HuH-7 (cell line): ENCODE data around the gene HERC3.

Experiments used
- DNase-seq: peaks from one replicate; pipeline ENCODE4 v3.0.0; 2011; ENCODE audit warnings: low spot score

HERC3 gene

DNA sequence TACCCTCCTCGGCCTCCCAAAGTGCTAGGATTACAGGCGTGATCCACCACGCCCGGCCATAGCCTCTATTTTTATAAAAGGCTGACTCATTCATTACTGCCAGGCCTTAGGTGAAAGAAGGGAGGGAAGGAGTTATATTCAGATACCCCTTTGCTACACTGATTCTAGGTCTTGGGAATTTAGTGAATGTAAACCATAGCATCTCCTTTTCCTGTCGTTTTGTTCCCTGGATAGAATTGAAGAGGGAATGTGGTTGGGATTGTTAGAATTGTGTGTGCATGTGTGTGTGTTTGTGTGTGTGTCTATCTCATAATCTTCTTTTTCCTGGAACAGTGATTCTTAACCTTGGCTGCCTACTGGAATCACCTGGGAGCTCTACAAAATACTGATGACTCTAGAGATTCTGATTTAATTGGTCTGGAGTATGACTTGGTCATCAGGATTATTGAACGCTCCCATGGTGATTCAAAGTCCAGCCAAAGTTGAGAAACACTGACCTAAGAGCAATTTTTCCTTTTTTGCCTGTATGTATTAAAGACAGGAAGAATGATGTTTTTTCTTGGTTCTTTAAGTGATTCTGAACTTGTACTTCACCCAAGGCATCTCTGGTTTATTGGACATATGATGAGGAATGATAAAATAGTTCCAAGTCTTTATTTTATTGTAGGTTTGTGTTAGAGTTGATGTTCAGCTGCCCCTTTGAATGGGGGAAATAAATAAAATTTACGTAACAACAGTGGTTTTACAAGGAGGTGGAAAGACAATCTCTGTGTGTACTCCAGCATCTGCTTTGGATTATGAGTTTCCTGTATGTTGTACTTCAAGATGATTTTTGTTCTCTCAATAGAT lies 68.4 kb downstream of the HERC3 start:
- DNase-seq, result no peak

DNA sequence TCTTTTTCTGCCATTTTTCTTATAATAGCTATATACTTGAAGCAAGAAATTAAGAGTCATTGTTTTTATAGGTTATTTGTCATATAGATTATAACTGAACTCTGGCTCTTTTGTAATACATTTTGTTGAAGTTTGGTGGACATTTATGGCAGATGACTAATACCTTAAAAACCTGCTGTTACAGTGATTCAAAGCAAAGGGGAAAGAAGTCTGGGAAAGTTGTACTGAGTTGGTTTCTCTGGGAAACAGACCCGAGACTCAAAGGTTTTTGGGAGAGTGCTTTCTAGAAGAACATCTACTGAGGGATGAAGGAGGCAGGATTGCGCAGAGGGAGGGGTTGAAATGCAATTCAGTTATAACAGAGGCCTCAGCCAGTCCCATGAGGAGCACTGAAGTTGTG lies 69.5 kb downstream of the HERC3 start:
- DNase-seq, result no peak

DNA sequence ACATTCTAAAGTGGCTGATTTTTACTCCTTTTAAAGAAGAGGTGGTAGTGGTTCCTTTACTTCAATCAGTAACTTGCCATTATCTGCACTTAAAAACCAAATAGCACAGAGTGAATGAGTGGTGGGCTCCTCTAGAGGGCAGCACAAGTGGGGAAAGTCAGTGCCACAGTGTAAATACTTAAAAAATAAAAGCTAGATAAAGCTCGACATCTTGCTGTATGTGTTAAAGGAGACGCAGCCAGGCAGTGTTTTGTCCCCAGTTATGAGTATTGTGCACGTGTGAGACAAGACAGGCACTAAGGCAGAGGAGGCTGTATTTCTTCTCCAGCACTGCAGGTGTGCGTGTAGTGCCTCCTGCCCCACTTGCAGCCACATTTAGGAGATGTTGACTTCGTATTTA lies 80.7 kb downstream of the HERC3 start:
- DNase-seq, result peak; percentile 15

DNA sequence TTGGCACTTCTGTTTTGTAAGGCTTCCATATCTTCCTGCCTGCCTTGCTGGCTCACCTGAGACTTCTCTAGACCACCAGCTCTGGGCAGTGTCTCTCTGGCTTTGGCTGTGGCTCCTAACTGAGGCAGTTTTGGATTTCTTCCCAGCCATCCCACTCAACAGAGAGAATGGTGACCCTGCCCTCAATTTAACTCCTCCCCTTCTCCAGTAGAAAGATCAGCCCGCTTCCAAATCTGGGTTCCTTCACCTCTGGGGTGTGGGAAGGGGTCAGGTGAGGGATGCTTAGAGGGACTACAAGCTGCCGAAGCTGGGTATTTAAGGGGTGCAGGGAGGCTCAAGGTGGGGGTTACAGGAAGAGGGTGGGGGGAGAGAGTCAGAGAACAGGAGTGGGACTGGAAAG lies 81.6 kb downstream of the HERC3 start:
- no peak for DNase-seq

DNA sequence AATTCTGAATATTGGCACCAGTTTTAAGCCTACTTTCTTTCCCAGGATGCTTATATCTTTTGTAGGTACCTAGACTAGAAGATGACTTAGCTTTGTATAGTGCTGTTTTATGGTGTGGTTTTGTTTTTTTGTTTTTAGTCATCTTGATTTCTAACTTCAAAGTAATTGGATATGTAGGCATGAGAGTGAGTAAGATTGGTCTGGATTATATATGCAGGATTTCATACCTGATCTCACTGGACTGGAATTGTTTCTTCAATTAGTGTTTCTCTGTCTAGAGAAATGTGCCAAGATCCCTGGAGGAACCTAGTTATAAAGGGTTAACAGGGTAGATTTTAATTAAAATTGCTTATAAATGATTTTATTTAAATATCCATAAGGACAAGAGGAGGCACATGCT lies 82.3 kb downstream of the HERC3 start:
- no peak for DNase-seq

DNA sequence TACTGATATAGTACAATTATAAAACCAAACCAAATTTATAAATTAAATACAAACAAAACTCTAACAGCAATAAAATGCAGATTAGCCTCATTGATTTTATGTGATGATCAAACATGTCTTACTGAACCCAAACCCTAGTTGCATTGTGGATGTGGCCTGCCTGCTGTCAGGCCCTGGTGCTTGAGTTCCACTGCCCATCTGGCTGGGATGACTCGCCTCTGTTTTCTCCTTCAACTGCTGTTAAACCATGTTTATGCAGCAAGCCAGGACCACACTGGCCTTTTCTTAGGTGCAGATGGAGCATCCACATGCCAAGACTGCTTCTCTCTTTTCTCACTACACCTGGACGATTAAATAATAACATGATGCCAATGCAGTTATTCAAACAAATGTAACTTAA lies 82.7 kb downstream of the HERC3 start:
- DNase-seq, result no peak

DNA sequence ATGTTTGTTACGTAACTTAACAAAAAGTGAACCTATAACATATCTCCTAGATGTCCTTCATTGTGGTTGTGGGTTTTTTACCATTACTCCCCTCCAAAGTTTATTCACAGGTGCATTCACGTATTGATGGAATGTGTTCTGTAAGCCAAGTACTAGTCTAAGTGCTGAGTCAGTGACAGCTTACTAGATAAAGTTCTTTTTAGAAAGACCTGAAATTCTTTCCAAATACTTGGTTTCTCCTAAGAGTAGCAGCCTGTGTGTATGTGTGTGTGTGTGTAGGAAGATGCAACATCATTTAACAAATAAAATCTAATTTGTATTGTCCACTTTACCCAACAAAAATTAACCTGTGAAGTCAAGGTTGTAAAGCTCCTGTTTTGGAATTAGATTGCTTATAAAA lies 83.3 kb downstream of the HERC3 start:
- DNase-seq, result no peak

DNA sequence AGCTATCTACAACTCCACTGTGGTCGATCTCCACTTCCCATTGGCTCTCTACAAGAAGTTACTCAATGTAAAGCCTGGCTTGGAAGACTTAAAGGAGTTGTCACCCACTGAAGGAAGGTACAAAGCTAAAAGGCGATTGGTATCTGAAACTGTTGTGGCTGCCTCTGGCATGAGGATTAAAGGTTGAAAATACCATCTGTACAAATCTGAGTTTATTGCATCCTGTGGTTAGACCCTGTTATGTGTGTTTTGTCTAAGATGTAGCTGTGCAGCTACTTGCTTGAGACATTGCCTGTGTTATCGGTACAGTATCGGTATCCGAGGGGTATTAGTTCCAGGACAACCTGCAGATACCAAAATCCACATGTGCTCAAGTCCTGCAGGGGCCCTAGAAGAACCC lies 88.9 kb downstream of the HERC3 start:
- no peak for DNase-seq

DNA sequence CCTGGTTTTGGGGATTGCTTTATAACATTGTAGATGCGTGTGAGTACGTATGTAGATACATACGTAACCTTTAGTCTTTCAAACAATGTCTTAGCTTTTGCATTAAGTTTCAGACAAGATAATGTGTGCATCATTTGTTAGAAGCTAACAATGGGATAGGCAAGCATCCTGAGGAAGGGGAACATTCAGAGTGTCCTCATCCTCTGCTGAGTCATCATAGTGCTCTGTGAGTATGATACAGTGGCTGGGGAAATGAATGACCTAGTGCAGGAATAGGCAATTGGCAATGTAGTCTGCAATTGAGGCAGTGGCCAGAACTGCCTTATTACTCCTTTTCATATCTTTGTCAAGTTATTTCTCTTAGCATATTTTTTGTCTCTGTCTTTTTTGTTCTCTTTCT lies 98.1 kb downstream of the HERC3 start:
- DNase-seq, result no peak

DNA sequence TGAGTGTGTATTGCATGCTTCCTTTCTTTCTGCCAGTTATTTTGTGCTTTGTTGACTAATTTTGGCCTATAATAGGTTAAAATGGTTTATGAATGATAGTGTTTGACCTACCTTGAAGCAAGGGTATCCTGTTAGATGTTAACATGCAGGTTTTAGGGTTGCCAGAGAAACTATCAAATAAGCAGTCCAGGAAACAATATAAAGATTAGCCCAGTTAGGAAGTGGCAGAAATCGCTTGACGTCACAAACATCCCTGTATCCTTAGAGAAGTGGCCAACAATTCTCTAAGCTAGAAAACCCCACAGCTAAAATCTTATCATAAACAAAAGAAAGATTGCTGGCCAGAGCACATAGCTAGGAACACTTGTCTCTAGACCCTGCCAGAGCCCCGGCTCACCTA lies 101.5 kb downstream of the HERC3 start:
- no peak for DNase-seq

DNA sequence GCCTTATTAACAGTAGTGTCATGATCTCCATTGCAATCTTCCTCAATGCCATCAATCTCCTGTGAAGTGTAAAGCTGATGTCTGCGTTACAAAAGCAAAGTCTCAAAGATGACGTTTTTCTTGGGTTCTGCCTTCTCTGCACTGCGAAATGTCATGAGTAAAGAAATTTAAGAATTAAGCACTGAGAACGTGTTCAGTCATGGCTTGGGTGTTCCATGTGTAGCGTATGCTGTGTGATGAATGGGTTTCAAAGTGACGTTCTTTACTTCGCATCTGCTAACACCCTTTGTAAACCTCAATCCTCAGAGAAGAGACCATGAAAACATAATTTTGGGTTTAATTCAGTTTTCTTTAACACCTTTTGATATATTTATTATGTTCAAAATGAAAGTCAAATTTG lies 104.3 kb downstream of the HERC3 start:
- DNase-seq, result no peak

DNA sequence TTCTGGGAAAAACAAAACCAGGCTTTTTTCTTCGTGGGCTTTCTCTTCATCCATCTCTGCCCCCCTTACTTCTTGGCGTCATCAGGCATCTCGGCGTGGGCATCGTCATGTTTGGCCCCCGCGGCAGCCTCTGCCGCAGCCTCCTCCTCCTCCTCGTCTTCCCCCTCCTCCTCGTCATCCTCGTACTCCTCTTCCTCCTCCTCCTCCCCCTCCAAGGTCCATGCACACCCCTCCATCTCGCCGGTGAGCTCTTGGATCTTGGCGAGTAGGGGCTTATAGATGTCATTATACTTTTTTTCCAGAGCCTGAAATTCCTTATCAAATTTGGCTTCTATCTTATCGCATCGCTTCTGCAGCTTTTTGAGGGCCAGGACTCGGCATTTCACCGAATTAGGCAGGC lies 104.9 kb downstream of the HERC3 start:
- no peak for DNase-seq

DNA sequence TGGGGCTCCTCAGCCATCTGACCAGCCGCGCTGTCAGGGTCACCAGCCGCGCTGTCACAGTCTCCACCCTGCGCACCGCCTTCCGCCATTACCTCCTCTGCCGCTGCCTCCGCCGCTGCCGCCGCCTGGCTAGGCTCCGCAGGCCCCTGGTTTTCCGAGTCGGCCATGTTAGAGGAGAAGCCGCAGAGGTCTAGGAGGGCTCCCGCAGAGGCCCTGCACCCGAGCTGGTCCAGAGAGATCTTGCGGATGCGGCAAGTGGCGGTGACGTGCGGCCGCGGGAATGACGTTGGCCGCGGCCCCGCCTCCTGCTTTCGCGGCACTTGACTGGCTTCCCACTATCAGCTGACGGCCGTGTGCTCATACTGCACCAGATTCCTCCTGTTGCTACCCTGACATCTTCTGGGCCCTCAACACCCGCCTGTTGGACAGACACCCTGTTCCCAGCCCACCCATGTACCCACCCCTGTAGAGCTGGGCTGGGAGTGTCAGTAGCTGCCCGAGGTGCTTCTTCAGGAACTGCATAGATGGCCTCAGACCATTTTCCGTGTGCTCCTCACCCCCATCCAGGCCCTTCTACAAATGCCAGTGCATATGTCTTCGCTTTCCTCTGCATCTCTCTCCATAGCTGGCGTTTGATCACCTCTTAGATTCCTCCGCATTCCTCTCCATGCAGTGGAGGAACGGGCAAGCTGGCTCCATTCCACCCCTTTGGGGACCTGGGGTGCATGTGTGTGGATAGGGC lies 105.5 kb downstream of the HERC3 start, which contains the start of gene NAP1L5:
NAP1L5 (minus strand) TSS at position 242 of the 742 bp plus-strand sequence; CDS start at position 167, 75 bp downstream.
- DNase-seq, result no peak

DNA sequence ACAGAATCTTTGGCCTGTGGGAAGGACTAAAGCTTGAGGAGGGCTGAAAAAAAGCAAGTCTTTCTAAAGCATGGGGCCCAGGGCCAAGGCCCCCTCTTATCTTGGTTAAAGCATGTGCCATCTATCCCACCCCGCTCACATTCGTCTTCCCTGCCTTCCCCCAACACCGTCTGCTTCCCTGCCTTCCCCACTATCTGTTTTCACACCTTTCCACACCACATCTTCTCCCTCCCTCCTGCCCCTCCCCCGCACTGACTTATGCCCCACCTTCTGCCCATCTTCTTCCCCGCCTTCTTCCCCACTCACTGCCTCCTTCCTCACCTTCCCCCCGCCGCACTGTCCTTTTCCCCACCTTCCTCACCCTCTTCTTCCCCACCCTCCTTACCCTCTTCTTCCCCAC lies 106.2 kb downstream of the HERC3 start:
- no peak for DNase-seq

DNA sequence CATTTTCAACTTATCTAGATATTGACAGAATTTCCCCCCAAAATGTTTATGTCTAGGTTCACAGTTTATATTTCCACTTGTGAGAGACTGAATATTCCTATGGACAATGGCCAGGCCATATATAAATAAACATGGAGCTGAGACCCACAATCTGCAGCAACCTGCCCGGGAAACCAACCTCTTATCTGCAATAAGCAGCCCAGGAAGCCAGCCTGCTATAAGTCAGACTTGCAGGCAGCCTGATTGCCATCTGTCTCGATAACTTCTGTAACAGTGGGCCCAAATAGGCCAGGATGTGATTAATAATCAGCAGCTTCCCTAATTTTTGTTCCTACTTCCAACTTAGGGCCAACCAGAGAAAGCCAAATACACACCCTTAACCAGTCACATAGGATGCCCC lies 110.5 kb downstream of the HERC3 start:
- DNase-seq, result no peak

DNA sequence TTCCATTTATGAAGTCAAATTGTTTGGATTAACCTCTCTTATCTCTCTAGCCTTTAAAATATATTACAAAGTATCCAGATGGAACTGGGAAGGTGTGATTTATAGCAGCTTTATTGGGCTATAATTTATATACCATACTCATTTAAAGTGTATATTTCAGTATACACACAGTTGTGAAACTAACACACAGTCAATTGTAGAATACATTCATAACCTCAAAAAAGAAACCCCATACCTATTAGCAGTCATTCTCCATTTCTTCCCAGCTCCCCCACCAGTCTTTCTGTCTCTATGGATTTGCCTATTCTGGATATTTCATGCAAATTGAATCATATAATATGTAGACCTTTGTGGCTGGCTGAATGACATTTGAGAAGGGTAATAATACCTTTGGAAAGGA lies 112.9 kb downstream of the HERC3 start:
- no peak for DNase-seq

DNA sequence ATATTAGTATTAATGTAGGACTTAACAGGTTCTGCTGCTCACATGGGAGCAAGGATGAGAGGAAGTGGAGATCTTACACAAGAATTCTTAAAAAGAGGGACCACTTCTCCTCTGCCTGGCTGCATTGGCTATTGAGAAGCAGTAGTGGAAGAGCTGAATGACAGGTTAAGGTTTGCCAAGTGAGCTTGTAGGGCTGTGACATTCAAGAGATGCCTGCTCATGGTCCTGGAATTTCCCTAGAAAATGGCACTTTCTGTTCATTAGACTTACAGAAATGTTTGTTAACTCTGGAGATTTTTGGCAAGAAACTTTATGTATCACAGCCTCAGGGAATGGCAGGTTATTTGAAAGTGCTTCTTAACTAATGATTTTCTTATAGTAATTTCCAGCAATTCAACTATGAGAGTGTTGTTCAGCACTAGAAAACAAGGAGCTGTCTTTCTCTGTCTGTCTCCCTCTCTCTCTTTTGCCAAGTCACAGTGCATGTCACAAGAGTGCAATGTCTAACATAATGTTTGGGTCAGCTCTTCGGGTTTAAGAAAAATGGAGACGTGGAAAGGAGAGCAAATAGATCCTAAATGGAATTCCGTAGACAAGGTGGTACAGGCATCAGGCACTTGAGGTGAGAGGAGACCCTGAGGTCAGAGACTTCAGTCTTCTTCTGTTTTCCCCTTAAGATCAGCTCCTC lies 113.7 kb downstream of the HERC3 start:
- DNase-seq, result no peak

DNA sequence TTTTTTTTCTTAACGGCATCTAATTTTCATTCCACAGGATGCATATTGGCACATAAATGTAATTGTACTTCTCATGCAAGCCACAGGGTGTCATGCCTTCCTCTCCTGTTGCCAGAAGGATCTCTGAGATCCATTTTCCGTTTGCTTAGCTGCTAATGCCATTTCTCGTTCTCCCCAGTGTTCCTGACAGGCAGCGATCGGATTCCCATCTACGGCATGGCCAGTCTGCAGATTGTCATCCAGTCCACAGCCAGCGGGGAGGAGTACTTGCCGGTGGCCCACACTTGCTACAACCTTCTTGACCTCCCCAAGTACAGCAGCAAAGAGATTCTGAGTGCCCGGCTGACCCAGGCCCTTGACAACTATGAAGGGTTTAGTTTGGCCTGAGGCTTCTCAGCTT lies 114.3 kb downstream of the HERC3 start:
- peak; percentile 48 for DNase-seq

DNA sequence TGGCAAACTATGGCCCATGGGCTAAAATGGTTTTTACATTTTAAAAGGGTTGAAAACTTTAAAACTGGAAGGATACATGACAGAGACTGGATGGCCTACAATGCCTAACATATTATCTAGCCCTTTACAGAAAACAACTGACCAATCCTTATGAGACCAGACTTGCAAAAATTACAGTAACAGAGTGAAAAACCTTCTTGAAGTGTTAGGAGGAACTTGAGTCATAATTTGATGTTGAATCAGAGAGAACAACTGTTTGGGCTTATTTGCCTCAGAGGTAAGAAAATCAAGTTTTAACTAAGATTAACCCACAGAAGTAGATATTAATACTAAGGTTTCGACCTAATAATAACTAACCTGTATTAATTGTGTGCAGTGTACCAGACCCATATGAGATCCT lies 117.7 kb downstream of the HERC3 start:
- DNase-seq, result no peak

DNA sequence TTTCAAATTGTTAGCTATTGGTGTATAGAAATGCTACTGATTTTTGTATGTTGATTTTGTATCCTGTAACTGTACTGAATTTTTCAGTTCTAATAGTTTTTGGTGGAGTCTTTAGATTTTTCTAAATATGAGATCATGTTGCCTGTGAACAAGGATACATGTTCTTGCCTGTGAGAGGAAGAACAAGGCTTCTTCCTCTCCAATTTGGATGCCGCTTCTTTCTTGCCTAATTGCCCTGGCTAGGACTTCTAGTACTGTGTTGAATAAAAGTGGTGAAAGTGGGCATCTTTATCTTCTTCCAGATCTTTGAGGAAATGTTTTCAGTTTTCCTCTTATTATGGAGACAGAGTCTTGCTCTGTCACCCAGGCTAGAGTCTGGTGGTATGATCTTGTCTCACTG lies 121.5 kb downstream of the HERC3 start:
- no peak for DNase-seq

DNA sequence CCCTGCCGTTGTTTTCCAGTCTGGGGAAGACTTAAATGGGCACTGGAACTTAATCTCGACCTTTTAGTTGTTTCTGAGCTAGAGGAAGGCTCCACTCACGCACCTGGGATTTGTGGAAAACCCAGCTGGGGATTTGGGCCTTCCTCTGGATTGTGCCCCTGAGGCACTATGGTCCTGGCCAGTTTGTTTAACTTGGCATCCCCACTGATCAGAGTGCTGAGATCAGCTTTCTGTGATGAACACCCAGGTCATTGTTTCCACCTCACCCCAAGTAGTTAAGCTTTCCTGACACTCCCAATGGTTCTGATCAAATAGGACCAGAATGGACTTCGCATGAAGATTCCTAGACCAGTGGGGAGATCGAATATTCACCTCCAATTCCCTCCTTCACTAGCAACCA lies 125.8 kb downstream of the HERC3 start:
- DNase-seq, result no peak

DNA sequence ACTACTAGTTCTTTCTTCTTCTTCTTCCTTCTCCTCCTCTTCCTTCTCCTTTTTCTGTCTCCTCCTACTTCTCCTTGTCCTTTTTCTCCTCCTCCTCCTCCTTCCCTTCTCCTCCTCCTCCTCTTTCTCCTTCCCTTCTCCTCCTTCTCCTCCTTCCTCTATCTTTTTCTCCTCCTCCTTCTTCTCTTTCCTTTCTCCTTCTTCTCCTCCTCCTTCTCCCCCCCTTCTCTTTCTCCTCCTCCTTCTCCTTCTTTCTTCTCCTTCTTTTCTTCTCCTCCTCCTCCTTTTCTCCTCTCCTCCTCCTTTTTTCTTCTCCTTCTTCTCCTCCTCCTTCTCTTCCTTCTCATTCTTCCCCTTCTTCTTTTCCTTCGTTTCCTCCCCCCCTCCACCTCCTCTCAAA lies 127.1 kb downstream of the HERC3 start:
- DNase-seq, result no peak
